Tibial nerve (tissue), 4 donors: ENCODE results near the gene TRIM39. TPM values are rescaled to one million over a fixed set of nuclear protein-coding genes. Genes with fewer than 3 reads are reported as not detected.
"Not testable (repeated sequence)": the region's sequence is repeated elsewhere in the genome, so short reads cannot be mapped to it uniquely, and the experiment has no call there.

Source experiments
- DNase-seq, 2 donors: peaks; one replicate each; pipeline ENCODE4 v3.0.0-alpha.2; 2019; ENCODE audit warnings: low spot score in 2 of 2
- H3K27ac ChIP-seq, 4 donors: fragments of 200-600 bp; sonication (generic) in 3 of 4; one replicate each; pipeline ENCODE4 v1.5.1; 2017 to 2019; ENCODE audit warnings: mild to moderate bottlenecking in 1 of 4
- H3K27me3 ChIP-seq, 2 donors: fragments of 200-600 bp; sonication (generic) in 1 of 2; one replicate each; pipeline versions ENCODE4 v1.5.1 to v1.6.0; 2017 to 2019
- H3K36me3 ChIP-seq, 3 donors: fragments of 200-600 bp; sonication (generic); one replicate each; pipeline ENCODE4 v1.5.1; 2018 to 2019
- H3K4me1 ChIP-seq, 4 donors: fragments of 200-600 bp; sonication (generic) in 3 of 4; one replicate each; pipeline ENCODE4 v1.5.1; 2017 to 2019
- H3K4me3 ChIP-seq, 4 donors: fragments of 200-600 bp; sonication (generic) in 3 of 4; one replicate each; pipeline ENCODE4 v1.5.1; 2017 to 2019; ENCODE audit warnings: mild to moderate bottlenecking in 1 of 4, moderate library complexity in 1 of 4
- H3K9me3 ChIP-seq, 4 donors: fragments of 200-600 bp; sonication (generic) in 3 of 4; one replicate each; pipeline ENCODE4 v1.5.1; 2017 to 2019
- CTCF ChIP-seq, 5 experiments: fragments of 200-600 bp in 3 of 5; fragments of 450-650 bp in 2 of 5; sonication (generic) in 3 of 5; IDR thresholded peaks; one replicate each; pipeline ENCODE4 v1.5.1; 2016 to 2019; ENCODE audit warnings: antibody characterized with exemption in 5 of 5, mild to moderate bottlenecking in 3 of 5, moderate library complexity in 2 of 5
- EP300 ChIP-seq, 2 donors: sonication (generic); formaldehyde crosslinking; IDR thresholded peaks; one replicate each; pipeline ENCODE4 v1.6.1; 2017; ENCODE audit warnings: antibody characterized with exemption in 2 of 2, mild to moderate bottlenecking in 1 of 2
- POLR2A ChIP-seq, 2 donors: fragments of 450-650 bp; IDR thresholded peaks; one replicate each; pipeline ENCODE4 v1.6.1; 2017; ENCODE audit warnings: antibody characterized with exemption in 2 of 2, mild to moderate bottlenecking in 2 of 2, moderate library complexity in 2 of 2
- WGBS, 2 donors: methylation state at CpG; one replicate each; pipeline ENCODE4 v1.1.5; 2018; 5-methylcytosine and 5-hydroxymethylcytosine counted together
- total RNA-seq, 4 donors: library from RNA; depleted of rRNA; stranded (reverse); fragments of >200 nt; gene quantifications; one replicate each; pipeline ENCODE4 v1.1.0, GENCODE V29; 2016

The TRIM39 gene
- total RNA-seq, 4 donors from 2014 or later = 8.1 to 22.2 (median 13.9) TPM

- no peak overlapping the region for H3K27ac ChIP-seq
- H3K36me3 ChIP-seq = no peaks in the 10 kb centered on the region
- H3K4me3 ChIP-seq = no peak overlapping the region
- 57 to 60% methylated on average over 5 of the region's 5 CpGs for WGBS, 2 donors
- TF ChIP-seq CTCF (IDR thresholded peaks at IDR 0.05) = no peak
- no peak for TF ChIP-seq POLR2A (IDR thresholded peaks at IDR 0.05)
- no peak for TF ChIP-seq EP300 (IDR thresholded peaks at IDR 0.05)
- no peak for DNase-seq
- peaks cover 0 to 76% of the 10 kb centered on the region in 2 donors for H3K27me3 ChIP-seq
- H3K9me3 ChIP-seq = peaks cover 0 to 4% (median 0%) of the 10 kb centered on the region in 4 donors
- peaks cover 0 to 8% (median 5%) of the 10 kb centered on the region in 4 donors for H3K4me1 ChIP-seq
Observed at GRCh38 chr6:30359276-30359675, 32.5 kb downstream of the TRIM39 start.

- peaks cover 0 to 8% (median 5%) of the 10 kb centered on the region in 4 donors for H3K4me1 ChIP-seq
- H3K27ac ChIP-seq = no peak overlapping the region
- no peaks in the 10 kb centered on the region for H3K36me3 ChIP-seq
- DNase-seq = no peak
- no peak overlapping the region for H3K4me3 ChIP-seq
- TF ChIP-seq CTCF (IDR thresholded peaks at IDR 0.05) = no peak
- no peak for TF ChIP-seq POLR2A (IDR thresholded peaks at IDR 0.05)
- TF ChIP-seq EP300 (IDR thresholded peaks at IDR 0.05) = no peak
- peaks cover 0 to 4% (median 0%) of the 10 kb centered on the region in 4 donors for H3K9me3 ChIP-seq
- WGBS, 2 donors = 53 to 58% methylated on average over 13 of the region's 13 CpGs
- H3K27me3 ChIP-seq = peaks cover 0 to 81% of the 10 kb centered on the region in 2 donors
Observed at GRCh38 chr6:30360139-30360538, 33.4 kb downstream of the TRIM39 start.

DNA sequence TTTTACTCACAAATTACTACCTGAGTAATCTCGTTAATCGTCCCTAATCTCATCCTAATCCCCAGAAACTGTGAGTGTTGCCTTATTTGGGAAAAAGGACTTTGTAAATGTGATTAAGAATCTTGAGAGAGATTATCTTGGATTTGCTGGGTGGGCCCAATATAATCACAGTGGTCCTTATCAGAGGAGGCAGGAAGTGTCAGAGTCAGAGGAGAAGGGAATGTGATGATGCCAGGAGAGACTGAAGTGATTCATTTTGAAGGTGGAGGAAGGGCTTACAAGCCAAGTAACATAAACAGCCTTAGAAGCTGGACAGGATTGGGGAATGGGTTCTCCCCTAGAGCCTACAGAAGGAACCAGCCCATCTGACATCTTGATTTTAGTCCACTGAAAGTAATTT is 34.9 kb downstream of the TRIM39 start:
- Histone ChIP-seq H3K27me3 (peaks cover 0 to 77% of the 10 kb centered on the region in 2 donors), H3K4me3 (no peak overlapping the region), H3K9me3 (peaks cover 0 to 4% (median 0%) of the 10 kb centered on the region in 4 donors), H3K27ac (no peak overlapping the region), H3K4me1 (peaks cover 0 to 8% (median 5%) of the 10 kb centered on the region in 4 donors), H3K36me3 (no peaks in the 10 kb centered on the region)
- 88 to 93% methylated on average over 2 of the region's 2 CpGs for WGBS, 2 donors
- no peak for TF ChIP-seq EP300 (IDR thresholded peaks at IDR 0.05)
- no peak for TF ChIP-seq POLR2A (IDR thresholded peaks at IDR 0.05)
- no peak for TF ChIP-seq CTCF (IDR thresholded peaks at IDR 0.05)
- DNase-seq = no peak

DNA sequence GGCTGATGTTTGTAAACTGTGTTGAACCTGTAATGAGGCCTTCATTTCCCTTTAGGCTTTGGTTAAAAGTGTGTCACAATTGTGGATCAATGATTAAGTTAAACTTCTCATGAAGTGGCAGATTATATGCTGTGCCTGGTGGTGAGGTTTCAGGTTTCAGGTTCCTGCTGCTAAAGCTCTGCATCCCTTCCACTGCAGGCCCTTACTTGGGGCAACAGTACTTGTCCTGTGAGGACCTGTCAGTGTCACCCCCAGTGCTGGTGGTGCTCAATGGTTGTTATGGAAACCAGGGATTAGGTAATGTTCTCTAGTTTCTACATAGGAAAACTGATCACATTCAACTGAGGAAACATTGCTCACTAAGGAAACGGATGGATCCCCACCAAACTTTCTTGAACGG is 36.7 kb downstream of the TRIM39 start:
- H3K4me3 ChIP-seq = no peak overlapping the region
- DNase-seq = no peak
- TF ChIP-seq CTCF (IDR thresholded peaks at IDR 0.05) (no peak), EP300 (IDR thresholded peaks at IDR 0.05) (no peak), POLR2A (IDR thresholded peaks at IDR 0.05) (no peak)
- H3K27ac ChIP-seq = no peak overlapping the region
- H3K9me3 ChIP-seq = peaks cover 0 to 8% (median 0%) of the 10 kb centered on the region in 4 donors
- H3K27me3 ChIP-seq = peaks cover 0 to 72% of the 10 kb centered on the region in 2 donors
- no peaks in the 10 kb centered on the region for H3K4me1 ChIP-seq
- 72 to 78% methylated on average over 2 of the region's 2 CpGs for WGBS, 2 donors
- no peaks in the 10 kb centered on the region for H3K36me3 ChIP-seq

DNA sequence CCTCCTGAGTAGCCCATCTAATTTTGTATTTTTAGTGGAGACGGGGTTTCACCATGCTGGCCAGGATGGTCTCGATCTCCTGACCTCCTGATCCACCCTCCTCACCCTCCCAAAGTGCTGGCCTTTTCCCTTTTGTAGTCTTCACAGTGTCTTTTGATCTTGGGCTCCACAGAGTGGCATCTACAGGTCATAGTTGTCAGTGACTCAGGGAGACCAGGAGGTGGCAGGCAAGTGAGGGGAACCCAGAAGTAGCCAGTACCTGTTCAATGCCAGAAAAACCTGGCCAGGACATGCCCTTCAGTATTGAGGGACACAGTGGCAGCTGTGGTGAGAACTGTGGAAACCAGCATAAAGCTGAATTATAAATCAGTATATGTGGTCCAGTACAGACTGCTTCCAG is 37.9 kb downstream of the TRIM39 start:
- peaks cover 0 to 62% of the 10 kb centered on the region in 2 donors for H3K27me3 ChIP-seq
- H3K27ac ChIP-seq = no peak overlapping the region
- no peak for DNase-seq
- no peak overlapping the region for H3K4me3 ChIP-seq
- no peaks in the 10 kb centered on the region for H3K4me1 ChIP-seq
- no peaks in the 10 kb centered on the region for H3K36me3 ChIP-seq
- 74 to 81% methylated on average over 2 of the region's 2 CpGs for WGBS, 2 donors
- peaks cover 0 to 9% (median 0%) of the 10 kb centered on the region in 4 donors for H3K9me3 ChIP-seq
- TF ChIP-seq POLR2A (IDR thresholded peaks at IDR 0.05) = no peak
- no peak for TF ChIP-seq EP300 (IDR thresholded peaks at IDR 0.05)
- no peak for TF ChIP-seq CTCF (IDR thresholded peaks at IDR 0.05)

DNA sequence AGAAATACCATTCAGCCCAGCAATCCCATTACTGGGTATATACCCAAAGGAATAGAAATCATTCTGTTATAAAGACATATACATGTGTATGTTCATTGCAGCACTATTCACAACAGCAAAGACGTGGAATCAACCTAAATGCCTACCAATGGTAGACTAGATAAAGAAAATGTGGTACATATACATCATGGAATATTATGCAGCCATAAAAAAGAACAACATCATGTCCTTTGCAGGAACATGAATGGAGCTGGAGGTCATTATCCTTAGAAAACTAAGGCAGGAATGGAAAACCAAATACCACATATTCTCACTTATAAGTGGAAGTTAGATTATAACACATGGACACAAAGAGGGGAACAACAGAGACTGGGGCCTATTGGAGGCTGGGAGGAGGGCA is 42.6 kb downstream of the TRIM39 start:
- WGBS, 2 donors = 21 to 44% methylated on average over 1 of the region's 1 CpG
- not testable (repeated sequence) for H3K4me1 ChIP-seq, DNase-seq, H3K4me3 ChIP-seq, H3K9me3 ChIP-seq, H3K36me3 ChIP-seq, H3K27ac ChIP-seq
- peaks cover 0 to 23% of the 10 kb centered on the region in 2 donors for H3K27me3 ChIP-seq
